Measurements from ENCODE around the gene SKIDA1. TPM values are rescaled to one million over a fixed set of nuclear protein-coding genes. Genes with fewer than 3 reads are reported as not detected.

Gene SKIDA1
- total and polyA plus RNA-seq, 2 of the 4 experiments (the other 2 are of a cell fraction), result 0.36 to 0.72 TPM

DNA sequence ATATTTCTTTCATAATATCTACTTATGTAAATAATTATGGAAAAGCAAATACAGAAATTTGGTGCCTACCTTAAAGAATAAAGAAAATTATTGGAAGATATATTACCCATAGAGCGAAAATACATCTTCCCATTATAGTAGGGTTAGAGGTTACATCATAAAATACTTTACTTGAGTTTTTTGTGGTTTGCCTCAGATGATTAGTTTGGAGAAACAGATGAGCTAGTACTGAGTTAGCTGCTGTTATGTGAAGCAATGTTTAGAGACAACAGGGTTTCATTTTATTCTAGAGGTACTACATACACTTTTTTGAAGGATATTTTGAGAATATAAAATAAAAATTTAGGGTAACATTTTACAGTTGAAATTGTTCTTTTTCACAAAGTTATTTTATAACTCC lies 5.7 kb upstream of the SKIDA1 start:
- Histone ChIP-seq H3K23ac (ENCODE audit: low read depth, low read length) (no peak overlapping the region), H3K4ac (ENCODE audit: low read depth, low read length) (no peak overlapping the region), H3K56ac (ENCODE audit: extremely low read depth, insufficient read depth, low read length) (no peak overlapping the region), H4K91ac (ENCODE audit: insufficient read depth, low read depth, low read length) (no peak overlapping the region), H3K27ac (ENCODE audit: insufficient read depth, low read length) (no peak overlapping the region), H3K4me1 (ENCODE audit: control insufficient read depth, insufficient read depth, low read length) (0 out of 2 replicates have a peak, but pooled peaks cover 2% of the 10 kb centered on the region), H3K9ac (ENCODE audit: low read depth, low read length) (no peak overlapping the region), H2BK15ac (ENCODE audit: low read depth, low read length) (no peak overlapping the region), H3K4me3 (ENCODE audit: insufficient read depth, low read depth, low read length) (no peak overlapping the region), H4K5ac (ENCODE audit: low read depth, low read length) (no peak overlapping the region), H3K4me2 (ENCODE audit: low read depth, low read length) (no peak overlapping the region), H3K9me3 (ENCODE audit: control insufficient read depth, insufficient read depth, low read length) (no peaks in the 10 kb centered on the region), H3K27me3 (ENCODE audit: control insufficient read depth, insufficient read depth, low read length) (no peaks in the 10 kb centered on the region), H2AFZ (replicated peaks; ENCODE audit: low read length, poor library complexity) (no peak overlapping the region), H3K36me3 (ENCODE audit: control insufficient read depth, insufficient read depth, low read length) (no peaks in the 10 kb centered on the region), H2AK5ac (ENCODE audit: low read depth, low read length) (no peak overlapping the region), H3K14ac (replicated peaks; ENCODE audit: low read depth, low read length) (no peak overlapping the region), H3K9me1 (ENCODE audit: insufficient read depth, low read length) (no peaks in the 10 kb centered on the region), H4K20me1 (ENCODE audit: insufficient read depth, low read length) (peaks cover 8% of the 10 kb centered on the region; the same call in 1 of the 2 replicates), H3K79me1 (ENCODE audit: low read depth in 1 of 2, low read length in 2 of 2) (peaks cover 2 to 12% of the 10 kb centered on the region in 2 experiments; a peak in 3 of 4 replicates), H3K18ac (ENCODE audit: low read depth, low read length) (no peak overlapping the region), H2BK120ac (ENCODE audit: low read depth, low read length) (no peak overlapping the region), H4K8ac (ENCODE audit: low read depth in 2 of 2, low read length in 2 of 2) (no peak overlapping the region), H2AK9ac (replicated peaks; ENCODE audit: low read depth, low read length, poor library complexity) (no peak overlapping the region), H2BK20ac (ENCODE audit: low read depth, low read length) (no peak overlapping the region), H2BK5ac (ENCODE audit: low read depth, low read length, poor library complexity, severe bottlenecking) (no peak overlapping the region)
- BruUV-seq (replicated peaks), result no TSS peak
- ATAC-seq (ENCODE audit: low read depth) (no peak), DNase-seq (peak; percentile 59)
- no CpG with 5 or more reads among the region's 1 CpG for WGBS, 2 experiments (ENCODE audit: extremely low coverage in 2 of 2, insufficient read length in 1 of 2)
- TF ChIP-seq ELK1 (IDR thresholded peaks at IDR 0.05; ENCODE audit: borderline replicate concordance, low read depth, low read length) (no peak), NFE2L2 (IDR thresholded peaks at IDR 0.05; ENCODE audit: low read depth, low read length) (no peak), CEBPB (IDR thresholded peaks at IDR 0.05; ENCODE audit: low read depth, low read length) (peak; percentile 63; the same call in 1 of the 2 replicates)
- POLR2A ChIA-PET (ENCODE audit: unreplicated experiment), result no interaction called here
- in situ Hi-C loops (cut with MboI; ENCODE audit: low sequenced_read_pairs) (no loop called here), dilution Hi-C loops (cut with HindIII; ENCODE audit: low sequenced_read_pairs, unreplicated experiment) (no loop called here), intact Hi-C loops (cut with micrococcal nuclease) (no loop called here)
- CTCF ChIA-PET, result no interaction called here
